GM23248 (cell line): ENCODE data around the gene RUNX1.

ENCODE experiments used
- EZH2 ChIP-seq: fragments of 200-600 bp; sonication (generic); IDR thresholded peaks from 2 replicates; pipeline ENCODE4 v1.6.1; 2018; ENCODE audit warnings: antibody characterized with exemption, mild to moderate bottlenecking; ENCODE audit not compliant: insufficient read depth, poor library complexity, severe bottlenecking
- EZH2phosphoT487 ChIP-seq: fragments of 200-600 bp; sonication (generic); IDR thresholded peaks from 2 replicates; pipeline ENCODE4 v1.6.1; 2018; ENCODE audit warnings: antibody characterized with exemption, moderate library complexity, mild to moderate bottlenecking, low read depth; ENCODE audit not compliant: insufficient read depth

DNA sequence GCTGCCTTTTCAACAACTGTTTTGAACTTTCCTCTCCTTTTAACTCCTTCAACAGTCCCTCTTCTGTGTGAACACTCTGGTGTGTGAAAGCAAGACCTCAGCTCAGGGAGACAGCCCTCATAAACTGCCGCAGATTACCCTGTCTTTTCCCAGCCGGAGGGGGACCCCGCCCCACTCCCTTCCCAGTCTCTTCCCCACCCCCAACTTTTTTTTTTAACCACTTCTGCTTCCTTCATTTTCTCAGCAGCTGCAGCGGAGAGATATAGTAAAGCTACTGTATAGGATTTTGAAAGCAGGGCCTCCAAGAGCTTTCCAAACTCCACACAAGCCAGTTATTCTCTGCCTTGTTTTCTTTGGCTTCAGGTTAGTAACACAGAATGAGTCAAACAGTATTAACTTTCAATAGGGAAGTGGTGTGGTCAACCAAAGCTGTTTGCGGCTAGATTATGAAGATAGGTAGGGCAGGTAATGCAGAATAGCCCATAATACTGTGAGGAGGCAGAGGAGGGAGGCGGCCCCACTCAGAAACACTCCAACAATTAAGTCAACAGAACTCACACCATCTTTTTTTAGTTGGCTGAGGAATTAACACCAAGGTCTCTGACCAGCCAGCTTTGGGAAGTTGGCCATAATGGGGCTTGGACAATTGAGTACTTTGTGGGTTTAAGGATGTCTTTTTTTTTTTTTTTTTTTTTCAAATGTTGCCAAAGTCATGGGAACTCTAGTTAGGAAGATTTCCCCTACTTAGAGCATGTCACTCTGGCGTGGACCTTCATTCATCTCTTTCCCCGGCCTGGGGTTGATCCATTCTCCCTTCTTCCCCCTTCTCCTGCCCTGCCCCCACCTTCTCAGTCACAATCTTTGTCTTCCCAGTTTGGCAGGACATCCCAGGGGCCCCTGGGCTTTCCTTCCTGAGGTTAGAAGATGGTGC lies 203.3 kb downstream of the RUNX1 start:
- TF ChIP-seq EZH2 = no peak
- peak; percentile 92 for TF ChIP-seq EZH2phosphoT487
